Endothelial cell (in vitro differentiated cells): ENCODE measurements around the gene RBMS2. TPM values are rescaled to one million over a fixed set of nuclear protein-coding genes. Genes with fewer than 3 reads are reported as not detected.

Experiments
- DNase-seq: peaks from one replicate; pipeline ENCODE4 v3.0.0; 2021; ENCODE audit warnings: low spot score
- H3K27ac Mint-ChIP-seq: one replicate; pipeline ENCODE4 v1.8.0; 2021; ENCODE audit warnings: mixed read lengths, inconsistent platforms; ENCODE audit not compliant: unreplicated experiment
- H3K27me3 Mint-ChIP-seq: one replicate; pipeline ENCODE4 v1.8.0; 2021; ENCODE audit warnings: mild to moderate bottlenecking, moderate library complexity, mixed read lengths, inconsistent platforms; ENCODE audit not compliant: unreplicated experiment
- H3K36me3 Mint-ChIP-seq: one replicate; pipeline ENCODE4 v1.8.0; 2021; ENCODE audit warnings: mild to moderate bottlenecking, low read depth, mixed read lengths, inconsistent platforms; ENCODE audit not compliant: unreplicated experiment
- H3K4me1 Mint-ChIP-seq: one replicate; pipeline ENCODE4 v1.8.0; 2021; ENCODE audit warnings: mild to moderate bottlenecking, mixed read lengths, inconsistent platforms; ENCODE audit not compliant: unreplicated experiment
- H3K4me3 Mint-ChIP-seq: one replicate; pipeline ENCODE4 v1.8.0; 2021; ENCODE audit warnings: mild to moderate bottlenecking, mixed read lengths, inconsistent platforms; ENCODE audit not compliant: unreplicated experiment
- H3K9me3 Mint-ChIP-seq: one replicate; pipeline ENCODE4 v1.8.0; 2021; ENCODE audit warnings: mixed read lengths, inconsistent platforms; ENCODE audit not compliant: unreplicated experiment
- total RNA-seq: library from RNA; stranded (reverse); fragmentation: NEBNext Ultra II Directional; extraction: Animal tissue kit (Norgen Biotek cat#: 25700); gene quantifications from one replicate; pipeline ENCODE4 v1.2.1, GENCODE V29; 2021; ENCODE audit not compliant: unreplicated experiment
- TF ChIP-seq, protein P1 (sequence below): fragments of 200-600 bp; sonication (generic); IDR thresholded peaks from one replicate; pipeline ENCODE4 v1.5.0; 2021; ENCODE audit warnings: antibody characterized with exemption; ENCODE audit not compliant: unreplicated experiment

RBMS2 gene
- total RNA-seq, 1 donor from 2014 or later, result 122 TPM

DNA sequence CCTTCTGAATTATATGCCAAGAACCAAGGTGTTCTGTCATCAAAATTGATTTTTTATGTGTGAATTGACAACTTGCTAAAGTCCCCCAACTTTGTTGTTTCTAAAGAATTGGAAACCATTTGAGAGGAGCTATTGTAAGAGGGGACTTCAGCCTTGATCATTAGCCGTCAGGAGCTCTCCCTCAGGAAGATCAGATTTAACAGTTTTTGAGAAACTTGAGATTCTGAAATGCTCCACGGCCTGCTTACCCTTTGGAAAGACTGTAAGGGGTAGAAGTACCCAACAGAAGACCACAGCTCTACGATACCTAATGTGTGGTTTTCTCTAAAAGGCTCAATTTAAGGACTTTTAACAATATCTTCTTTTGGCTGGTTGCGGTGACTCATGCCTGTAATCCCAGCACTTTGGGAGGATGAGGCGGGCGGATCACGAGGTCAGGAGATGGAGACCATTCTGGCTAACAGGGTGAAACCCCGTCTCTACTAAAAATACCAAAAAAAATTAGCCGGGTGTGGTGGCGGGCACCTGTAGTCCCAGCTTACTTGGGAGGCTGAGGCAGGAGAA lies 57.4 kb downstream of the RBMS2 start:
- Mint-ChIP-seq H3K9me3 (no peaks in the 10 kb centered on the region), H3K27me3 (no peaks in the 10 kb centered on the region), H3K4me1 (peaks cover 11% of the 10 kb centered on the region), H3K27ac (no peak overlapping the region), H3K4me3 (no peak overlapping the region), H3K36me3 (peaks cover 13% of the 10 kb centered on the region)
- no peak for DNase-seq
- TF ChIP-seq, protein P1, sequence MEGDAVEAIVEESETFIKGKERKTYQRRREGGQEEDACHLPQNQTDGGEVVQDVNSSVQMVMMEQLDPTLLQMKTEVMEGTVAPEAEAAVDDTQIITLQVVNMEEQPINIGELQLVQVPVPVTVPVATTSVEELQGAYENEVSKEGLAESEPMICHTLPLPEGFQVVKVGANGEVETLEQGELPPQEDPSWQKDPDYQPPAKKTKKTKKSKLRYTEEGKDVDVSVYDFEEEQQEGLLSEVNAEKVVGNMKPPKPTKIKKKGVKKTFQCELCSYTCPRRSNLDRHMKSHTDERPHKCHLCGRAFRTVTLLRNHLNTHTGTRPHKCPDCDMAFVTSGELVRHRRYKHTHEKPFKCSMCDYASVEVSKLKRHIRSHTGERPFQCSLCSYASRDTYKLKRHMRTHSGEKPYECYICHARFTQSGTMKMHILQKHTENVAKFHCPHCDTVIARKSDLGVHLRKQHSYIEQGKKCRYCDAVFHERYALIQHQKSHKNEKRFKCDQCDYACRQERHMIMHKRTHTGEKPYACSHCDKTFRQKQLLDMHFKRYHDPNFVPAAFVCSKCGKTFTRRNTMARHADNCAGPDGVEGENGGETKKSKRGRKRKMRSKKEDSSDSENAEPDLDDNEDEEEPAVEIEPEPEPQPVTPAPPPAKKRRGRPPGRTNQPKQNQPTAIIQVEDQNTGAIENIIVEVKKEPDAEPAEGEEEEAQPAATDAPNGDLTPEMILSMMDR, result no peak

DNA sequence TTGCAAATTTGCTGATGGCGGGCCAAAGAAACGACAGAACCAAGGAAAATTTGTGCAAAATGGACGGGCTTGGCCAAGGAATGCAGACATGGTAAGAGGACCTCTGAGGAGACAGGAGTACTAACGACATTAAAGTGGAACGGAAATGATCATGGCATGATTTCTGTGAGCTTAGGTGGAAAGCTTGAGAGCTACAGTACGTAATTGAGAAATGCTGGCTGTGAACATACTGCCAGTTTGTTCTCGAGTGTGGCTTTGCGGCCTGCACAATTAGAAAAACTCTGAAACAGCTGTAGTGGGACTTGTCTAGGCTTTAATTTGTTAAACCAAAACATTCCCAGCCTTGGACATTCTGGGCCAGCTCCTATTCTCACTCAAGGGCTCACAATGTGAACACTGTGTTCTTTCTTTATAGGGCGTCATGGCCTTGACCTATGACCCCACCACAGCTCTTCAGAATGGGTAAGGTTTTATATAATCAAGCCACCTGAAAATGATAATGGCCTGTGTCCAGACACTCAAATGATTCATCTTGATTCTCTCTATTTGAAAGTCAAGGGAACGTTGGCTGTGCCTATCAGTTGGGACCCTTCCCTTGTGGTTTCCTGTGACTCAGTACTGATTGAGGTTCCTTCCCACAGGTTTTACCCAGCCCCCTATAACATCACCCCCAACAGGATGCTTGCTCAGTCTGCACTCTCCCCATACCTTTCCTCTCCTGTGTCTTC lies 60.0 kb downstream of the RBMS2 start:
- peak overlapping the region; percentile 48 for H3K27ac Mint-ChIP-seq
- H3K36me3 Mint-ChIP-seq, result peaks cover 14% of the 10 kb centered on the region
- H3K4me3 Mint-ChIP-seq, result no peak overlapping the region
- DNase-seq, result no peak
- H3K4me1 Mint-ChIP-seq, result peaks cover 11% of the 10 kb centered on the region
- no peaks in the 10 kb centered on the region for H3K9me3 Mint-ChIP-seq
- H3K27me3 Mint-ChIP-seq, result no peaks in the 10 kb centered on the region
- TF ChIP-seq, protein P1, result no peak

DNA sequence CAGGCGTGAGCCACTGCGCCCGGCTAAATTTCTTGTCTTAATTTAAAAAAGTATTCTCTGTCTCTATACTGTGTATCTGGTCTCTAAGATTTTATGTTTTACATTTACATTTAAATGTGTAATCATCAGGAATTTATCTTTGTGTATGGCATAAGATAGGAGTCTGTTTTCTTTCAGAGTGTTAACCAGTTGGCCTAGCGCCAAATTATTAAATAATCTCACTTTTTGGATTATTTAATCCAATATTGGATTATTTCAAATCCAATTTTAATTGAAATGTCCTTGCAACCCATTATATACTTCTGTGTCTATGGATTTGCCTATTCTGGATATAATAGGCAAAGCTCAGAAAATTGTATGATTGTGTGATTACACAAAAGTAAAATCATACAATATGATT lies 63.5 kb downstream of the RBMS2 start:
- Mint-ChIP-seq H3K4me3 (no peak overlapping the region), H3K9me3 (no peaks in the 10 kb centered on the region), H3K27me3 (no peaks in the 10 kb centered on the region), H3K27ac (no peak overlapping the region), H3K4me1 (peaks cover 11% of the 10 kb centered on the region), H3K36me3 (peaks cover 29% of the 10 kb centered on the region)
- DNase-seq, result no peak
- TF ChIP-seq, protein P1, result no peak

DNA sequence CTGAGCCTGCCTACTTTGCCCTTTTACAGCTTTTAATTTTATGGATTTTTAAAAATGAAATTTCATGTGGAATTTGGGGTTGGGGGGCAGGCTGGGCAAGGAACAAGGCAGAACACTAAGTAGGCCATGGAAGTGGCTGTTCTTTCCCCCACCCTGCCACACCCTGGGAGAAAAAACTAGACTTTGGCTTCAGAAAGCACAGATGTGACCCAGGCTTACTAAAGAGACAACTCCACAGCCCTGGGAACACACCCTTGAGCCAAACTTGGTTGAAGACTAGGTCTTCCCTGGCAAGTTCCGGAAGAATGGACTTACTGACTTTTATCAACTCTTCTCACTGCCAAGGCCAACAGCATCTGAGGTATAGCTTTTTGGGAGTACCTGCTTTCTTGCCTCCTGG lies 68.2 kb downstream of the RBMS2 start:
- Mint-ChIP-seq H3K27me3 (peaks cover 3% of the 10 kb centered on the region), H3K9me3 (no peaks in the 10 kb centered on the region), H3K4me3 (no peak overlapping the region), H3K4me1 (peaks cover 2% of the 10 kb centered on the region), H3K27ac (no peak overlapping the region), H3K36me3 (peaks cover 28% of the 10 kb centered on the region)
- TF ChIP-seq, protein P1, result no peak
- DNase-seq, result no peak

DNA sequence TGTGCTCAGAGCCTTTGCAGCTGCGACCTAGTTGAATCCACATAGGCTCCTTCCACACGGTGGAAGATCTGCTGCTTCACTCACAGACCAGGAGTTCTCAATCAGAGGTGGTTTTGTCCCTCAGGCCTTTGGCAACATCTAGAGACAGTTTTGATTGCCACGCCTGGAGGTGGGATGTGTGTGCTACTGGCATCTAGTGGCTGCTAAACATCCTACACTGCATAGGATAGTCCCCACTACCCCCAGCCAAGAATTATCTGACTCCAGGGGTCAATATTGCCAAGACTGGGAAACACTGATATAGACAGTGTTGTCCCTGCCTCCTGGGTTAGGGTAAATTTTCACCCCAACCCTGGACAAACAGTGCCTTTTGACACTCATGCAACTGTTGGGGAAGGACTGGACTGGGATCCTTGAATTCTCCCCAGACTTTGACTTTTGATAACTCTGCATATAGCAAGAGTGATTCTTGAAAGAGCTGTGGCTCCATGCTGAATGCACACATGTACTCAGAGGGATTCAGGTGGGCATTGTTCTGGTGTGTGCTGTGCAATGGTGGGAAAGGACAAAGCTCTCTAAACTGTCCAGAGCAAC lies 68.7 kb downstream of the RBMS2 start:
- DNase-seq, result no peak
- H3K4me3 Mint-ChIP-seq, result no peak overlapping the region
- H3K27ac Mint-ChIP-seq, result no peak overlapping the region
- peaks cover 3% of the 10 kb centered on the region for H3K27me3 Mint-ChIP-seq
- H3K9me3 Mint-ChIP-seq, result no peaks in the 10 kb centered on the region
- H3K36me3 Mint-ChIP-seq, result peaks cover 29% of the 10 kb centered on the region
- peaks cover 2% of the 10 kb centered on the region for H3K4me1 Mint-ChIP-seq
- TF ChIP-seq, protein P1, result no peak
